Heart left ventricle (tissue), 16 donors: ENCODE results near the gene NCAPG2. TPM values are rescaled to one million over a fixed set of nuclear protein-coding genes. Genes with fewer than 3 reads are reported as not detected.

Experiments
- ATAC-seq, 4 donors: fragments of 200-7000 bp; cut with Tn5 transposase; one replicate each; pipeline ENCODE4 v1.9.1; 2020 to 2022; ENCODE audit warnings: moderate library complexity in 4 of 4, mild to moderate bottlenecking in 3 of 4, moderate number of reproducible peaks in 1 of 4
- DNase-seq, 5 donors: peaks; one replicate each; pipeline ENCODE4 v3.0.0-alpha.2; 2020
- H3K27ac ChIP-seq, 12 donors: fragments of 200-600 bp; sonication (generic) in 4 of 12; one replicate each; pipeline versions ENCODE4 v1.5.0 to v1.8.0; 2016 to 2022; ENCODE audit warnings: mild to moderate bottlenecking in 2 of 12
- H3K27me3 ChIP-seq, 9 donors: fragments of 200-600 bp; sonication (generic) in 2 of 9; one replicate each; pipeline versions ENCODE4 v1.5.1 to v1.8.0; 2016 to 2022; ENCODE audit warnings: mild to moderate bottlenecking in 3 of 9
- H3K36me3 ChIP-seq, 9 donors: fragments of 200-600 bp; sonication (generic) in 2 of 9; one replicate each; pipeline versions ENCODE4 v1.5.0 to v1.8.0; 2018 to 2022; ENCODE audit warnings: mild to moderate bottlenecking in 2 of 9
- H3K4me1 ChIP-seq, 12 donors: fragments of 200-600 bp; sonication (generic) in 4 of 12; one replicate each; pipeline versions ENCODE4 v1.5.0 to v1.8.0; 2016 to 2022; ENCODE audit warnings: mild to moderate bottlenecking in 3 of 12
- H3K4me3 ChIP-seq, 12 donors: fragments of 200-600 bp; sonication (generic) in 4 of 12; one replicate each; pipeline versions ENCODE4 v1.5.0 to v1.8.0; 2017 to 2022; ENCODE audit warnings: mild to moderate bottlenecking in 9 of 12, moderate library complexity in 4 of 12
- H3K9me3 ChIP-seq, 12 donors: fragments of 200-600 bp; sonication (generic) in 4 of 12; one replicate each; pipeline versions ENCODE4 v1.5.0 to v1.8.0; 2016 to 2022; ENCODE audit warnings: mild to moderate bottlenecking in 1 of 12
- CTCF ChIP-seq, 12 donors: fragments of 200-600 bp; sonication (generic) in 4 of 12; IDR thresholded peaks; one replicate each; pipeline versions ENCODE4 v1.5.0 to v1.8.0; 2018 to 2022; ENCODE audit warnings: antibody characterized with exemption in 12 of 12, mild to moderate bottlenecking in 5 of 12
- POLR2A ChIP-seq, 2 donors: fragments of 450-650 bp; IDR thresholded peaks; one replicate each; pipeline ENCODE4 v1.6.1; 2017; ENCODE audit warnings: antibody characterized with exemption in 2 of 2, mild to moderate bottlenecking in 2 of 2, moderate library complexity in 2 of 2
- WGBS, 4 donors: extraction: QIAGEN DNeasy Blood & Tissue Kit in 2 of 4; methylation state at CpG; one replicate each; pipeline versions ENCODE4 v1.1.5 to v1.1.7; 2013 to 2018; 5-methylcytosine and 5-hydroxymethylcytosine counted together
- intact Hi-C, 10 donors: fragments of 100-400 bp; cut with DNase I; formaldehyde crosslinking; loops; one replicate each; pipeline versions ENCODE4 v1.11.1 to v1.14.2; 2022
- polyA plus RNA-seq, 2 donors: library from polyadenylated mRNA; stranded (reverse); fragments of 200-250 nt; gene quantifications; one replicate each; pipeline ENCODE4 v1.2.3, GENCODE V29; 2013
- total RNA-seq, 9 donors: library from RNA; depleted of rRNA in 2 of 9; stranded (reverse); fragments of >200 nt in 2 of 9; fragmentation: NEBNext Ultra II Directional in 3 of 9; extraction: Animal tissue kit (Norgen Biotek cat#: 25700) in 3 of 9; gene quantifications; one replicate each; pipeline versions ENCODE4 v1.1.0 to v1.2.4, GENCODE V29; 2016 to 2023
- donor health status: ischemic (EF 13 %, LVEDD 7.1; RV severe dilation, severe dysfunction).
- donor health status: healthy with polysubstance abuse.
- donor health status: DM: no; HTN: yes; CAD: no.
- donor health status: DM: no; HTN: no; CAD: no.
- donor health status: ischemic (EF 25% LVEDD 6.9; RV normal size, moderate dysfunction).
- donor health status: ischemic (EF 25% LVEDD 5.7; RV mildly dilated, moderate dysfunction).
- donor health status: healthy.
- donor health status: DM: yes; HTN: yes; CAD: no.
- donor health status: ischemic (EF 35%, LVEDD 5.7; RV mildly dilated, moderate dysfunction).
- donor health status: nonischemic (EF 11% LVEDD 7.7; RV severe dilation, severe dysfunction).
- donor health status: DM: yes; HTN: yes; CAD: no.
- donor health status: PGD.
- donor health status: ischemic (EF 29% LVEDD 5.4; RV normal size, mild dysfunction).
- donor health status: nonischemic (EF 23%, LVEDD 6.1; RV moderate dilation, normal function).

The NCAPG2 gene
- total and polyA plus RNA-seq, 11 donors = 1.1 to 12.5 (median 4.1) TPM

GRCh38 chr7:158724658-158725505 lies 20.3 kb upstream of the NCAPG2 start:
- no peak for TF ChIP-seq CTCF (IDR thresholded peaks at IDR 0.05)
- no peak for TF ChIP-seq POLR2A (IDR thresholded peaks at IDR 0.05)
- ATAC-seq = no peak
- WGBS, 4 donors = 89 to 91% (median 90%) methylated on average over 21 of the region's 21 CpGs

GRCh38 chr7:158723714-158724385 lies 19.2 kb upstream of the NCAPG2 start:
- Histone ChIP-seq H3K27me3 (no peaks in the 10 kb centered on the region), H3K36me3 (no peaks in the 10 kb centered on the region), H3K9me3 (no peaks in the 10 kb centered on the region), H3K4me3 (no peak overlapping the region), H3K27ac (no peak overlapping the region), H3K4me1 (no peaks in the 10 kb centered on the region)
- intact Hi-C loops = no loop called here
- 88 to 89% (median 88%) methylated on average over 12 of the region's 12 CpGs for WGBS, 4 donors
- DNase-seq = no peak
- no peak for TF ChIP-seq CTCF (IDR thresholded peaks at IDR 0.05)
- no peak for ATAC-seq

More at GRCh38 chr7:158724658-158725505, 20.3 kb upstream of the NCAPG2 start:
- H3K27me3 ChIP-seq = no peaks in the 10 kb centered on the region
- no peak for DNase-seq
- intact Hi-C loops = no loop called here
- no peaks in the 10 kb centered on the region for H3K4me1 ChIP-seq
- H3K27ac ChIP-seq = no peak overlapping the region
- H3K36me3 ChIP-seq = peaks cover 0 to 2% (median under 1%) of the 10 kb centered on the region in 9 donors
- H3K4me3 ChIP-seq = no peak overlapping the region
- H3K9me3 ChIP-seq = no peaks in the 10 kb centered on the region

- intact Hi-C loops = no loop called here
- no peak for DNase-seq
- H3K4me3 ChIP-seq = no peak overlapping the region
- no peaks in the 10 kb centered on the region for H3K36me3 ChIP-seq
- ATAC-seq = peak in 1 of 4 donors; percentile 18
- H3K9me3 ChIP-seq = no peaks in the 10 kb centered on the region
- no peaks in the 10 kb centered on the region for H3K4me1 ChIP-seq
- no peaks in the 10 kb centered on the region for H3K27me3 ChIP-seq
- H3K27ac ChIP-seq = no peak overlapping the region
- WGBS, 4 donors = 86 to 93% (median 90%) methylated on average over 13 of the region's 13 CpGs
- TF ChIP-seq CTCF (IDR thresholded peaks at IDR 0.05) = no peak
Measured at GRCh38 chr7:158723266-158723665, 18.7 kb upstream of the NCAPG2 start.

- no peaks in the 10 kb centered on the region for H3K9me3 ChIP-seq
- WGBS, 4 donors = 89 to 94% (median 93%) methylated on average over 6 of the region's 6 CpGs
- no peaks in the 10 kb centered on the region for H3K4me1 ChIP-seq
- TF ChIP-seq POLR2A (IDR thresholded peaks at IDR 0.05) (no peak), CTCF (IDR thresholded peaks at IDR 0.05) (no peak)
- no peaks in the 10 kb centered on the region for H3K27me3 ChIP-seq
- intact Hi-C loops = no loop called here
- ATAC-seq (peak in 1 of 4 donors; percentile 20), DNase-seq (no peak)
- no peak overlapping the region for H3K27ac ChIP-seq
- no peaks in the 10 kb centered on the region for H3K36me3 ChIP-seq
- no peak overlapping the region for H3K4me3 ChIP-seq
Measured at GRCh38 chr7:158722574-158723237, 18.1 kb upstream of the NCAPG2 start.
